Duodenal mucosa (tissue), 2 donors: ENCODE measurements around the gene RAPGEF2.

Source experiments
- H3K27ac ChIP-seq: one replicate; pipeline ENCODE4 v1.7.0; 2013; ENCODE audit warnings: low read depth, low read length
- H3K27me3 ChIP-seq, 2 donors: one replicate each; pipeline ENCODE4 v1.7.0; 2013; ENCODE audit warnings: low read length in 2 of 2, control low read depth in 1 of 2; ENCODE audit not compliant: insufficient read depth in 2 of 2, control insufficient read depth in 1 of 2
- H3K36me3 ChIP-seq, 2 donors: one replicate each; pipeline ENCODE4 v1.7.0; 2013; ENCODE audit warnings: low read length in 2 of 2, control low read depth in 1 of 2; ENCODE audit not compliant: insufficient read depth in 2 of 2, control insufficient read depth in 1 of 2
- H3K4me1 ChIP-seq, 2 donors: one replicate each; pipeline ENCODE4 v1.7.0; 2013; ENCODE audit warnings: low read length in 2 of 2, control low read depth in 1 of 2; ENCODE audit not compliant: insufficient read depth in 2 of 2, control insufficient read depth in 1 of 2
- H3K4me3 ChIP-seq, 2 donors: one replicate each; pipeline ENCODE4 v1.7.0; 2013; ENCODE audit warnings: low read length in 2 of 2, low read depth in 1 of 2
- H3K9ac ChIP-seq, 2 donors: one replicate each; pipeline ENCODE4 v1.7.0; 2013; ENCODE audit warnings: low read length in 2 of 2, low read depth in 1 of 2
- H3K9me3 ChIP-seq, 2 donors: one replicate each; pipeline ENCODE4 v1.7.0; 2013; ENCODE audit warnings: low read length in 2 of 2, control low read depth in 1 of 2; ENCODE audit not compliant: control insufficient read depth in 1 of 2

Gene RAPGEF2

DNA sequence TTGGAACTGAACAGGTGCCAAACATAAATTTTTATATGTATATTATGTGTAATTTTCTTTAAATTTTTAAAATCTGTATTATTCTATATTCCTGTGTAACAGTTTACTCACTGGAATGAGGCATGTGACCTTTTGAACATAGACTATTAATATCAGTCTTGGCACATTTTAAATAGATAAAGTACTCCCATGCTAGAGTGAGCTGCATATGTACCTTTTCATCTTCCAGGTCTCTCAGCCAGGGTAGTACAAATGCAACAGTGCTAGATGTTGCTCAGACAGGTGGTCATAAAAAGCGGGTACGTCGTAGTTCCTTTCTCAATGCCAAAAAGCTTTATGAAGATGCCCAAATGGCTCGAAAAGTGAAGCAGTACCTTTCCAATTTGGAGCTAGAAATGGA, 242.0 kb downstream of the RAPGEF2 start:
- H3K27me3 ChIP-seq, result no peaks in the 10 kb centered on the region
- H3K27ac ChIP-seq, result no peak overlapping the region
- H3K9me3 ChIP-seq, result no peaks in the 10 kb centered on the region
- H3K36me3 ChIP-seq, result peaks cover 26 to 40% of the 10 kb centered on the region in 2 donors
- no peak overlapping the region for H3K4me3 ChIP-seq
- H3K4me1 ChIP-seq, result no peaks in the 10 kb centered on the region
- no peak overlapping the region for H3K9ac ChIP-seq

GRCh38 chr4:159346681-159347080, 243.8 kb downstream of the RAPGEF2 start:
- Histone ChIP-seq H3K27ac (no peak overlapping the region), H3K4me3 (no peak overlapping the region)

DNA sequence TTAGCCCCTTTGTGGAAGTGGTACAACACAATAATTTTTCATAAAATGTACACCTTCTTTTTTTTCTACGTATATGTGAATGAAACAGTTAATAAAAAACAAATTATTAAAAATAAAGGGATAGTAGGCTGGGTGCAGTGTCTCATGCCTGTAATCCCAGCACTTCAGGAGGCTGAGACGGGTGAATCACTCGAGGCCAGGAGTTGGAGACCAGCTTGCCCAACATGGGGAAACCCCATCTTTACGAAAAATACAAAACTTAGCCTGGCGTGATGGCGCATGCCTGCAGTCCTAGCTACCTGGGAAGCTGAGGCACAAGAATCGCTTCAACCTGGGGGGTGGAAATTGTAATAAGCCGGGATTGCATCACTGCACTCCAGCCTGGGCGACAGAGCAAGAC, 244.9 kb downstream of the RAPGEF2 start:
- no peak overlapping the region for H3K4me3 ChIP-seq
- H3K27me3 ChIP-seq, result no peaks in the 10 kb centered on the region
- no peak overlapping the region for H3K27ac ChIP-seq
- no peaks in the 10 kb centered on the region for H3K4me1 ChIP-seq
- H3K9ac ChIP-seq, result no peak overlapping the region
- no peaks in the 10 kb centered on the region for H3K9me3 ChIP-seq
- peaks cover 34 to 46% of the 10 kb centered on the region in 2 donors for H3K36me3 ChIP-seq

More at GRCh38 chr4:159346681-159347080, 243.8 kb downstream of the RAPGEF2 start:
- H3K9ac ChIP-seq, result no peak overlapping the region
- H3K4me1 ChIP-seq, result no peaks in the 10 kb centered on the region
- no peaks in the 10 kb centered on the region for H3K9me3 ChIP-seq
- no peaks in the 10 kb centered on the region for H3K27me3 ChIP-seq
- H3K36me3 ChIP-seq, result peaks cover 31 to 44% of the 10 kb centered on the region in 2 donors

- Histone ChIP-seq H3K4me3 (no peak overlapping the region), H3K36me3 (peaks cover 36 to 44% of the 10 kb centered on the region in 2 donors), H3K4me1 (no peaks in the 10 kb centered on the region), H3K9ac (no peak overlapping the region), H3K9me3 (no peaks in the 10 kb centered on the region), H3K27me3 (no peaks in the 10 kb centered on the region), H3K27ac (no peak overlapping the region)
Observed at GRCh38 chr4:159349332-159349731, 246.5 kb downstream of the RAPGEF2 start.

DNA sequence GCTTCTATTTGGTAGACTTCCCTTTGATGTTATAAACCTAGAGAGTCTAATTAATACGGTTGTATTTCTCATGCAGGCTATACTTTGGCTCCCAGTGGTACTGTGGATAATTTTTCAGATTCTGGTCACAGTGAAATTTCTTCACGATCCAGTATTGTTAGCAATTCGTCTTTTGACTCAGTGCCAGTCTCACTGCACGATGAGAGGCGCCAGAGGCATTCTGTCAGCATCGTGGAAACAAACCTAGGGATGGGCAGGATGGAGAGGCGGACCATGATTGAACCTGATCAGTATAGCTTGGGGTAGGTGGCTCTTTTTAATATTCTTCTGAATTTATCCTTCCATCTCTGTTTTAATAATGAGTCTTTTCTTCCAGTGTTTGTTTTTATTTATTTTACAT, 249.7 kb downstream of the RAPGEF2 start:
- Histone ChIP-seq H3K27ac (no peak overlapping the region), H3K27me3 (no peaks in the 10 kb centered on the region), H3K9me3 (no peaks in the 10 kb centered on the region), H3K4me3 (no peak overlapping the region), H3K36me3 (peaks cover 27 to 44% of the 10 kb centered on the region in 2 donors), H3K4me1 (no peaks in the 10 kb centered on the region), H3K9ac (no peak overlapping the region)

GRCh38 chr4:159353422-159354116, 250.7 kb downstream of the RAPGEF2 start:
- Histone ChIP-seq H3K9me3 (no peaks in the 10 kb centered on the region), H3K9ac (no peak overlapping the region), H3K27me3 (no peaks in the 10 kb centered on the region), H3K4me1 (no peaks in the 10 kb centered on the region), H3K4me3 (no peak overlapping the region), H3K36me3 (peaks cover 32 to 50% of the 10 kb centered on the region in 2 donors), H3K27ac (no peak overlapping the region)

DNA sequence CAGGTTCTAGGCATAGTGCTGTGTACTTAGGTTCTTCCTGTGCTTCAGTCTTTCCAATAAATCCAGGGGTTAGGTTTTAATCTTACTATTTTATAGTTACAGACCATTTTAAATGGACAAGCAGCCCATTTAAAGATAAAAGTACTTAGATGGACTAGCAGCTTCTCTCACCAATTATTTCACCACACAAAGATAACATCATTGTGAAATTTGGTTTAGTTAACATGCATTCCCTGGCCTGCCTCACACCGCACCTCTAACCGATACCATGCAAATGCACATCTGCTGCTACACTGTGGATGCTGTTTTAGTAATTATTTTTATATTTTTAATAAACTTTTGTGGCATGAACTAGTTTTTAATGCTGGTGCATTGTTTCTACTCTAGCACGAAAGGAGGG, 252.6 kb downstream of the RAPGEF2 start:
- no peaks in the 10 kb centered on the region for H3K9me3 ChIP-seq
- H3K9ac ChIP-seq, result no peak overlapping the region
- no peak overlapping the region for H3K4me3 ChIP-seq
- no peaks in the 10 kb centered on the region for H3K27me3 ChIP-seq
- peaks cover 40 to 58% of the 10 kb centered on the region in 2 donors for H3K36me3 ChIP-seq
- H3K4me1 ChIP-seq, result no peaks in the 10 kb centered on the region
- H3K27ac ChIP-seq, result no peak overlapping the region

DNA sequence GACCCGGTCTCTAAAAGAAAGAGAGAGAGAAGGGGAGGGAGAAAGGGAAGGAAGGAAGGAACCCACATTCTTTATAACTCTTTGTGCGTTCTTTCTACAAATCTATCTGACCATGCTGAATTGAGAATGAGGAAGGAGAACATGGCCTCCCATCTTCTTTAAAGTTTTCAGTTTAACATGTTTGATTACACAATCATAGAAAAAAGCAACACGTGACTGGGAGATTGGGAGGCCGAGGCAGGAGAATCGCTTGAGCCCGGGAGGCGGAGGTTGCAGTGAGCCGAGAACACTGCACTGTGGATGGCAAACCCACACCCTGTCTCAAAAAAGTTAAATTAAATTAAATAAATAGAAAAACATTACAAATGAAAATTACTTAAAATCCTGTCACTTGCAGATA, 254.5 kb downstream of the RAPGEF2 start:
- Histone ChIP-seq H3K9ac (no peak overlapping the region), H3K36me3 (peaks cover 32 to 52% of the 10 kb centered on the region in 2 donors), H3K9me3 (no peaks in the 10 kb centered on the region), H3K27ac (no peak overlapping the region), H3K27me3 (no peaks in the 10 kb centered on the region), H3K4me3 (no peak overlapping the region), H3K4me1 (no peaks in the 10 kb centered on the region)

- Histone ChIP-seq H3K4me3 (no peak overlapping the region), H3K27ac (peak overlapping the region; percentile 22), H3K9me3 (no peaks in the 10 kb centered on the region), H3K4me1 (no peaks in the 10 kb centered on the region), H3K27me3 (no peaks in the 10 kb centered on the region), H3K9ac (no peak overlapping the region), H3K36me3 (peaks cover 24 to 47% of the 10 kb centered on the region in 2 donors)
Observed at GRCh38 chr4:159358226-159358625, 255.3 kb downstream of the RAPGEF2 start.

- Histone ChIP-seq H3K4me1 (no peaks in the 10 kb centered on the region), H3K36me3 (peaks cover 16 to 36% of the 10 kb centered on the region in 2 donors), H3K27ac (no peak overlapping the region), H3K4me3 (no peak overlapping the region), H3K9ac (no peak overlapping the region), H3K9me3 (no peaks in the 10 kb centered on the region), H3K27me3 (no peaks in the 10 kb centered on the region)
Observed at GRCh38 chr4:159360549-159360948, 257.7 kb downstream of the RAPGEF2 start.
